NCI-H524 treated with DMSO at 0.1 percent for 48 hours (cell line): ENCODE measurements around the gene GJD4.

Experiments
- DNase-seq: peaks from one replicate; lab custom pipeline; 2025; lab: John Stamatoyannopoulos, UW

GJD4 gene, protein sequence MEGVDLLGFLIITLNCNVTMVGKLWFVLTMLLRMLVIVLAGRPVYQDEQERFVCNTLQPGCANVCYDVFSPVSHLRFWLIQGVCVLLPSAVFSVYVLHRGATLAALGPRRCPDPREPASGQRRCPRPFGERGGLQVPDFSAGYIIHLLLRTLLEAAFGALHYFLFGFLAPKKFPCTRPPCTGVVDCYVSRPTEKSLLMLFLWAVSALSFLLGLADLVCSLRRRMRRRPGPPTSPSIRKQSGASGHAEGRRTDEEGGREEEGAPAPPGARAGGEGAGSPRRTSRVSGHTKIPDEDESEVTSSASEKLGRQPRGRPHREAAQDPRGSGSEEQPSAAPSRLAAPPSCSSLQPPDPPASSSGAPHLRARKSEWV

GRCh38 chr10:35605191-35605590 is at the start of gene GJD4:
GJD4 (plus strand) TSS chr10:35605341; CDS start chr10:35605568, 227 bp downstream.
- no peak for DNase-seq

DNA sequence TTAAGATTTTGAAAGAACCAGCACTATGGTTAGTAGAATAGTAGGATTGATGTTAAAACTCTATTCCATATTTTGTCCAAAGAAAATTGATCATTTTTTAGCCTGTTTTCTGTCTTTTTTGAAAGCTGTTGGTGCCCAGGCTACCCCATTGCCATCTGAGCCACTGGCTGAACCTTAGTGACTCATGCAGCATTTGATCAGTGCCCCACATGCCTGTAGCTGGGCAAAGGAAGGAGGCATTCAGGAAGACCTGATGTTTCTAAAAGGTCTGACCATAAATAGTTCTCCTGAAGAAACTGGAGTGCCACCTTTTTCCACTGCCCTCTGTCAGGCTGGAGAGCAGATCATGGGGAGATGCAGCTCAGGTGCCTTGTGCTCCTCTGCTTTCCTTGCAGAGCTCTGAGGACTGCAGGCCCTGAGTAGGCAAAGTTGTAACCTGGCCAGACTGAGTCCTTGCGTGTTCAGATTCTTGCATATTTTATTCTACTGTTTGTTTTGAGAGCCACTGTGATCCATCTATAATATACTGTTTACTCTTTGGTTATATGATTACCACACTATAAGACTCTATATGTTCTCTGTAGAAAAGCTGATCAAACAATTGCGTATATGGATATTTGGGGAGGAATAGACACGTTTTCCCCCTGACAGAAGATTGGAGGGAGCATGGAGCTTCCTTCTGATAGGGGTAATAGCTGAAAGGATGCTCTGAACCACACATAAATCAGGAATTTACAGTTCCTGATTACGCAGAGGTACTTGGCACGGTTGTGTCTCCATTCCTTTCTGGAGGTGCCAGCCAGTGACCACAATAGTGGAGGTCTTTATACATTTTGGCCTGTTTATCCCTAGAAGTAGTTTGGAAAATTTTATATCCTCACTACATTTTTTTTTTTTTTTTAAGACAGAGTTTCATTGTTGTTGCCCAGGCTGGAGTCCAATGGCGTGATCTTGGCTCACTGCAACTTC is 48.9 kb upstream of the GJD4 start:
- no peak for DNase-seq

DNA sequence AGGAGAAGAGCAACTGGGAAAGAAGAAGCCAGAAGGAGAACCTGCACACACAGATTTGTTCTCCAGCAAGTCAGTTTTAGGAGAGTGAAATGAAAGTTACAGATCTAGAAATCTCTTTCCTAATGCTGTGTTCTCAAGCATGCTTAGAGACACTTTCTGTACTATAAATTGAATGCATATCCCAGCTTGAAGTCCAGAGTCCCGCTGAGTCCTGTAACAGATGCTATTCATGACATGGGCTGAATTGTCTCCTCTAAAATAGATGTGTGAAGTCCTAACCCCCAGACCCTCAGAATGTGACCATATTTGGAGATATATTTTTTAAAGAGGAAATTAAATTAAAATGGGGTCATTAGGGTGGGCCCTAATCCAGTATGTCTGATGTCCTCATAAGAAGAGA is 46.9 kb upstream of the GJD4 start:
- DNase-seq: no peak

DNA sequence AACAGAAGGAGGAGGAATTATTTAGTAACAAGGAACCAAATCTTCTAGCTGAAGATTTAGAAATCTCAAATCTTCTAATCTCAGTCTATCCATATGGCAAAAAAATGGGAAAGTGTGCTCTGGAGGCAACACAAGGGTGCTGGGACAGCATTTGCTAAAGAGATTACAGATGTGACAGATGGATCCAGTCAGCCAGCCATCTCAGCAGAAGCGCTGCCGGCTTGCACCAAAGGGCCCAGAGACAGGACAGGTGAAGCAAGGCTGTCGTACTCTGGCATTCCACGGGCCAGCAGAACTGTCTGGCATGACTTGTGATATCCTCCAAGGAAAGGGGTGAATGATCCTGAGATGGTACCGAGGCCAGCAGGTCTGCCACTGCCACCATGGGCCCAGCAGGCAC is 45.7 kb upstream of the GJD4 start:
- DNase-seq: peak; percentile 75

DNA sequence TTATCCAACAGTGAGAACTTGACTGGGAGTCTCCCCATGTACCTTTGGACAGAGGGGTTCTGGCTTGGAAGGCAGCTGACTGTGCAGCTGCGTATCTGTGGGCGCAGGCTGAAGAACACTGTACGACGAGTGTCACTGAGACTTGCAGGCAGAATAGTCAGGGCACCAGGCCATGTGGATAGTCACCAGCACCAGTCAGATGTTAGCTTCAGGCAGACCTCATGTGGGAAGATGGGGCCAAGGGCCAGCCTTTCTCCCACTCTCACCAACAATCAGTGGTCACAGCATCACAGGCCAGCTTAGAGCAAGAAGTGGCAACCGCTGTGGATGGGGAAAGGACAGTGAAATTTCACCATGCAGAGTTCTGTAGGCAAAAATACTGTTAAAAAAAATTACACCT is 43.4 kb upstream of the GJD4 start:
- DNase-seq: no peak

- no peak for DNase-seq
Observed at GRCh38 chr10:35562427-35562826, 42.7 kb upstream of the GJD4 start.

DNA sequence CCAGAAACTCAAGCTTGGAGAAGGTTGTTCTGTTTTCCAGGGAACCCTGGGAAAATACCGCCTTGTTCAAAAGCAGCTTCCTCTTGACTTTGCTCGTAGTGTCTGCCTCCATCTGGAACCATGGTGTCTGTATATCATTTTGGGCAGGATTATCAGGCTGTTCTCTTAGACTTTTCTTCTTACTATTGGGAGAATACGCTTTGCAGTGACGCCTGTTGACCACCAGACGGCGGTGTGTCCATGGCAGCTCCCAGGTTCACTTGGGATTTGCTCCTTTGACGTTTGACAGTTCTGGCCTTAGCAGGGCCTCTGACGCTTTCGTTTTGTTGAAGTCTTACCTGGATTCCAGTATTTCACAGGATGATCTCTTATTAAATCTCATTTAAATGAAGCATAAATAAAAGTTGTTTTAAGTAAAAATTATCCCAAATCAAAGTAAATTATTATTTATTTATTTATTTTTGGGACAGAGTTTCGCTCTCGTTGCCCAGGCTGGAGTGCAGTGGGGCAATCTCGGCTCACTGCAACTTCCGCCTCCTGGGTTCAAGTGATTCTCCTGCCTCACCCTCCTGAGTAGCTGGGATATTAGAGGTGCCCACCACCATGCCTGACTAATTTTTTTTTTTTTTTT is 41.8 kb upstream of the GJD4 start:
- peak; percentile 67 for DNase-seq

- DNase-seq: no peak
Observed at GRCh38 chr10:35564341-35564968, 40.7 kb upstream of the GJD4 start.

DNA sequence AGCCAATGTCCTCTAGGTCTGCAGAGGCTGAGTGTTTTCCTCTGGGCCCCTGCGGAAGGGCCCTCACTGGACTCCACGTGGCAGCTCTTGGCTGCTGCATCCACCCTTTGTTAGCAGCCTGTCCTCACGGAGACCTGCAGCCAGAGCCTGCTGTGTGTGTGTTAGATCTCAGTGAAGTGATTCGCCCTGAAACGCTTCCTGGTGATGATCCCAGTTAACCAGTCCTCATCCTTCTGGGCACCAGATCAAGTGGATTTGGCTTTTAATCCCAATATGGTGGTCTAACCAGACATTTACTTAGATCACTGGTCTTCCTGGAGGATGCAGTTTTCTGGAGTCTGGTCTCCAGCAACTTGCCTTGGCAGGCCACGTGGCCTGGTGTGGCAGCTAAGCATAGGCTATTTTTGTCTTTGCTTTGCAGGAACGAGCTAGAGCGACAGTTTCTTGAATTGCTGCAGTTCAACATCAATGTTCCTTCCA is 39.5 kb upstream of the GJD4 start:
- no peak for DNase-seq

- DNase-seq: no peak
Observed at GRCh38 chr10:35567951-35568350, 37.2 kb upstream of the GJD4 start.

DNA sequence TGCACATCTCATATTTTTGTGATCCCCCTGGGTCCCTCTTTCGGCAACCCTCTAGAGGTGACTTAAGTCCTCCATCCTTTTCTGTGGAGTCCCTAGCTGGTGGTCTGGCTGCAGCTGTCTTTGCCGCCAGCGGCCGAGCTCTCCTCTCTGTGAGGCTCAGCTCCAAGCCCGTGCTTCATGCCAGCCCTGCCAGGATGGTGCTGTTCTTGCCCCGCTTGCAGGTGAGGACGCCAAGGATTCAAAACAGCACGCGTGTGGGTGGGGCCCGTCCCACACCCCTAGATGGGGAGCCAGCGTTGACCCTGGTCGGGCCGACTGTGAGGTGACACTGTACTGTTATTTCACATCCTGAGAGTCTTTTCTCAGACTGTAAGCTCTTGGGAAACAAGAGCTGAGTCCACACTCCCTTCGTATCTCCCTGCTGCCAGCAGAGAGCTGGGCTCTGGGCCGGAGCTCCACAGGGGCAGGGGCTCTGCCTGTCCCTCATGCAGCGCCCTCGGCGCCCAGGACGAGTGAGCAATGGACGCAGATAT is 36.6 kb upstream of the GJD4 start:
- DNase-seq: no peak

DNA sequence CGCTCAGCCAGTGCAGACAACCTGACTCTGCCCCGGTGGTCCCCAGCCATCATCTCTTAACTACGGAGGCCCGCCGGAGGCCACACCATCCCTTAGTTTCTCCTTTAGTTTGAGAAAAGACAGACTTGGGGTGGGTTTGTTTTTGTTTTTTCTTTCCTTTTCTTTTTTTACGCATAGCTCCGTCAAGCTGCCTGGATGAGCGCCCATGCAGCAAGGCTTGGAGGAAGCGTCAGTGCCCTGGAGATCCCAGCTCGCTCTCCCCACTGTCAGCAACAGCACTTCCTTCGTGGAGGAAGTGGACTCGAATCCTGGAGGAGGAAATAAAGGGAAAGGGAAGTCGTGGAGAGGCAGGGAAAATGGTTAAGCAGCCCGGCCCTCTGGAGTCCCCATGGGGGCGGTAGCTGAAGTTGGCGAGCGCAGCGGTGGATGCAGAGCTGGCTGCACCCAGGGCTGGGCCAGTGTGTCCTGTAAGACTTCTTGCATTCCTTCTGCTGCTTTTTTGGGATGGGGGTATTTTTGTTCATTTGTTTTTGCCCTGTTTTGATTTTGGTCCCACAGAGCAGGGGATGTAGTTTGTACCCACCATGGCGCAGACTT is 35.9 kb upstream of the GJD4 start:
- DNase-seq: no peak

DNA sequence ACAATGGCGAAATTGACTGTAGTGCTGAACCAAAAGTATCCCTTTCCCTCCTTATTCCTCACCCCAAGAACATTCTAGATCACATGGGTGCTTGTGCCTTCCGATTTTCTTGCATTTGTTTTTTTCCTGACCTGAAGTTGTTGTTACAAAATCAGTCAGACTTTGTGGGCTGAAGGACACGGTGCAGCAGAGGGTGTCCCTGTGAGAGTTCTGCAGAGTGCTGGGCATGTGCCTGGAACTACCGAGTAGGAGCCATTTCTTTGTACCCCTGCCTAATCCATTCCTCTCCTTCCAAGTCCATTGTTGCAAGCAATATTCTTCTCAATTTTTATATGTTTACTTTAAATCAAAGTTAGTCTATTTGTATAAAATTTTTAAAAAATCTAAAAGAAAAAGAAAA is 35.3 kb upstream of the GJD4 start:
- DNase-seq: no peak

DNA sequence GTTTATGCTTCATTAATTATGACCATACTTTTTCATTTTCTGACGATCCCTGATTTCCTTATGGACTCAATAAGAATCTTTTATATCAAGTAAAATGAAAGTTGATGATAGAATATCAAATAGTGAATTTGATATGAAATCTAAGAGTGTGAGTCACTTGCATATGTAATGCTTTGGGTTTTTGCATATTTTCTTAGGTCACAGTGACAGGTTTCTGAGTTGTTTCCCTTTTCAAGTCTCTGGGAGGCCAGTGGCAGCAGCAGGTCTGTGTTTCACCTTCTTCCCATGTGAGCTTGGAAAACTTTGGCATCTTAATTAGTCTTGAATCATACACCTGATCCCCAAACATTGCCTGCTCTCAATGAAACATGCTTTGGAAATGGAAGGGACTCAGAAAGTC is 34.7 kb upstream of the GJD4 start:
- DNase-seq: no peak

DNA sequence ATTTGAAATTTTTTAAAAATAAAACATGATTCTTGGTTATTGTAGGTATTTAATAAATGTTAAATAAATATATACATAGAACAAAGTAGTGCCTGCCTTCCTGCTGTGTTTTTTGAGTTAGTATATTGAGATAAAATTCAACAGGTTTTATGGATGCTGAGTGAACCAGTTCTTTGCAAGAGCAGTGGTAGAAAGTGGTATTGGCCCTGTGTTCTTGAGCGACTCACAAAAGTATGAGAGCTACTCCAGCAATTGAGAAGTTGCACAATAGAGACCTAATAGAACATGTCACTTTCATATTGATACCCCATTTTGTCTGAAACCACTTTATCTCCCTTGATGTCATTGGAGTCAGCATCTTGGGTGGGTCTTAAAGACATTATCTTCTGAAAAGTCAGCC is 32.6 kb upstream of the GJD4 start:
- no peak for DNase-seq

GRCh38 chr10:35573796-35574195 is 31.3 kb upstream of the GJD4 start:
- DNase-seq: no peak

DNA sequence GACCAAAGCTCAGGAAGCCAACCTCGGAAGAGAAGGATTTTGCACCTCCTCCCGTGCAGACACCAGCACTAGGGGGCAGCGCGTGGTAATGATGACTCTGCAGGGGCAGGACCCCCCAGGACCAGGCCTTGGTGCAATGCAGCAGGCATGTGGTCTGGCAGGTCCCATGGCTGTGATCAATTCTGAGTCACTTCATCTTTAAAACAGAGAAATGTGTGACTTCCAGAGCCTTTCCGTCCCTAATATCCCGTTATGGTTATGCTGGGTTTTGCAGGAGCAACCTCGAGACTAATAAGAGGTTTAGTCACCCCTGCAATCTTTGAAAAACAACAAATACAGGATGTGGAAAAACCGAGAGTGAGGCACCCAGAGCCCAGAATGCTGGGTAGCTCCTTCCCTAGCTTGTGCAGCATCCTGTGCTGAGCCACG is 30.2 kb upstream of the GJD4 start:
- no peak for DNase-seq

GRCh38 chr10:35575640-35576039 is 29.5 kb upstream of the GJD4 start:
- DNase-seq: no peak

GRCh38 chr10:35576730-35577129 is 28.4 kb upstream of the GJD4 start:
- no peak for DNase-seq

- no peak for DNase-seq
Observed at GRCh38 chr10:35577926-35578617, 27.1 kb upstream of the GJD4 start.

GRCh38 chr10:35578618-35578956 is 26.6 kb upstream of the GJD4 start:
- DNase-seq: no peak
